D721Med (cell line): ENCODE results near the gene XCL2.
"Not testable (repeated sequence)": the region's sequence is repeated elsewhere in the genome, so short reads cannot be mapped to it uniquely, and the experiment has no call there.

Experiments used
- DNase-seq: peaks from one replicate; pipeline ENCODE4 v3.0.0; 2011; ENCODE audit warnings: low spot score; ENCODE audit not compliant: insufficient read length
- FAIRE-seq: peaks from 2 replicates; lab custom pipeline; 2011; peaks lifted over from hg19 to GRCh38; lab: Jason Lieb, UNC
- TF ChIP-seq, protein P1 (sequence below): IDR thresholded peaks from 2 replicates; pipeline ENCODE4 v1.5.1; 2012; ENCODE audit warnings: mild to moderate bottlenecking, control low read depth; ENCODE audit not compliant: insufficient read depth; ENCODE audit errors: missing control alignments

XCL2 gene

DNA sequence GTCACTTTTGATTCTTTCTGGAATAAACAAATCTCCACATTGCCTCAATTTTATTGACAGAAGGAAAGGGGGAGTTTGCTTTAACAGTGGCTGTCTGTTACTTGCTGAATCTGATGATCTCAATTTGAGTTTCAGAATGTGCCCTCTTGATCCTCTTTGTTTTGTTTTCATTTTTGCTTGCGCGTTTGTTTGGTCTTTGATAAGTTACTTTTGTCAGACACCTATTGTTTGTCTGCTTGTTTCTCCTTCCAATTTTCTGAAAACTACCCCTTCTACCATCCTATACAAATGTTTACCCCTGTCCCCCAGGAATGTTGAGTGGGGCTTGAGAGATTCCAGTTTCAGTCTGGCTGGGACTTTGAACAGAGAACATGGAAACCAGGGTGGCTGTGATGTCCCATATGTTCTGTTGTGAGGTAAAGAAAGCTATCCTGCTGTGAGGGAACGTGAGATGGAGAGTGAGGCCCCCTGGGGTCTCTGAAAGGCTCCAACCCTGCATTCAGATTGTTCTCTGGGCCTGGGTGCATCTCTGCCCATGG, 11.8 kb upstream of the XCL2 start:
- TF ChIP-seq, protein P1, sequence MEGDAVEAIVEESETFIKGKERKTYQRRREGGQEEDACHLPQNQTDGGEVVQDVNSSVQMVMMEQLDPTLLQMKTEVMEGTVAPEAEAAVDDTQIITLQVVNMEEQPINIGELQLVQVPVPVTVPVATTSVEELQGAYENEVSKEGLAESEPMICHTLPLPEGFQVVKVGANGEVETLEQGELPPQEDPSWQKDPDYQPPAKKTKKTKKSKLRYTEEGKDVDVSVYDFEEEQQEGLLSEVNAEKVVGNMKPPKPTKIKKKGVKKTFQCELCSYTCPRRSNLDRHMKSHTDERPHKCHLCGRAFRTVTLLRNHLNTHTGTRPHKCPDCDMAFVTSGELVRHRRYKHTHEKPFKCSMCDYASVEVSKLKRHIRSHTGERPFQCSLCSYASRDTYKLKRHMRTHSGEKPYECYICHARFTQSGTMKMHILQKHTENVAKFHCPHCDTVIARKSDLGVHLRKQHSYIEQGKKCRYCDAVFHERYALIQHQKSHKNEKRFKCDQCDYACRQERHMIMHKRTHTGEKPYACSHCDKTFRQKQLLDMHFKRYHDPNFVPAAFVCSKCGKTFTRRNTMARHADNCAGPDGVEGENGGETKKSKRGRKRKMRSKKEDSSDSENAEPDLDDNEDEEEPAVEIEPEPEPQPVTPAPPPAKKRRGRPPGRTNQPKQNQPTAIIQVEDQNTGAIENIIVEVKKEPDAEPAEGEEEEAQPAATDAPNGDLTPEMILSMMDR = no peak
- FAIRE-seq (no peak), DNase-seq (no peak)

DNA sequence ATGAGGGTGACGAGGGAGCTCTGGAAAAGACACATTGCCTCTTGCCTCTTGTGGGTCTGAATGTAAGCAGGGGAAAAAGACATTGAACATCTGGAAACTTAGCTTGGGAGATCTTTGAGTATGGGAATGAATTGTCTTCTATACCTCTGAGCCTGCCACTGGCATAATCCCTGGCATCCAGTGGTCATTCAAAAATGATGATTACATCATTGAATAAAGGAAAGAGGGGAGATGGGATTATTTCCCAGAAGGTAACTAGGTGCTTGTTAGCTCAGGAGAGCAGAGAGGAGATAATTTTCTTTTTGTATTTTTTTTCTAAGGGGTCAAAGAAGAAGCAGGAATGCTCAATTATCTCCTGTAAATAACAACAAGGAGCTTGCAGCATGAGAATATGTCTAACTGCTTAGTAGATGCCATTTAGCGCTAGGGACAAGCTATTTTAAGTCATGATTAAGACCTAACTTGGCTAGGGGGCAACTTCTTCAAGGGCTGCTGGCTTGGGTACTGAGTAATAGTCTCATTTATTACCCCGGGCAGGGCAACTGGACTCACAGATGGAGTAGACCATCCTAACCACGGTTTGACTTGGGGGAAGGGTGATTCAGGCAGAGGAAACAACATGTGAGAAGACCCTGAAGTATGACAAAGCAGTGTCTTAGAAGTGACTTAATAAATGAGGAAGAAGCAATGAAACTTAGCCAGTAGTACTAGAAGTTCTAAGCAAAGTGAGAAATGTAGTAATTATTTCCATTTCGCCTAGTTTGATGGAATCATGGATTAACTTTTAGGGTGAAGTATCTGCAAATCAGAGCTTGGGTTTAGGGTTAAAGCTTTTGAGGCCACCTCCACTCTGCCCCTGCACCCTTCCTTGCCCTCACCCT, 11.0 kb upstream of the XCL2 start:
- DNase-seq (no peak), FAIRE-seq (no peak)
- TF ChIP-seq, protein P1 = no peak

DNA sequence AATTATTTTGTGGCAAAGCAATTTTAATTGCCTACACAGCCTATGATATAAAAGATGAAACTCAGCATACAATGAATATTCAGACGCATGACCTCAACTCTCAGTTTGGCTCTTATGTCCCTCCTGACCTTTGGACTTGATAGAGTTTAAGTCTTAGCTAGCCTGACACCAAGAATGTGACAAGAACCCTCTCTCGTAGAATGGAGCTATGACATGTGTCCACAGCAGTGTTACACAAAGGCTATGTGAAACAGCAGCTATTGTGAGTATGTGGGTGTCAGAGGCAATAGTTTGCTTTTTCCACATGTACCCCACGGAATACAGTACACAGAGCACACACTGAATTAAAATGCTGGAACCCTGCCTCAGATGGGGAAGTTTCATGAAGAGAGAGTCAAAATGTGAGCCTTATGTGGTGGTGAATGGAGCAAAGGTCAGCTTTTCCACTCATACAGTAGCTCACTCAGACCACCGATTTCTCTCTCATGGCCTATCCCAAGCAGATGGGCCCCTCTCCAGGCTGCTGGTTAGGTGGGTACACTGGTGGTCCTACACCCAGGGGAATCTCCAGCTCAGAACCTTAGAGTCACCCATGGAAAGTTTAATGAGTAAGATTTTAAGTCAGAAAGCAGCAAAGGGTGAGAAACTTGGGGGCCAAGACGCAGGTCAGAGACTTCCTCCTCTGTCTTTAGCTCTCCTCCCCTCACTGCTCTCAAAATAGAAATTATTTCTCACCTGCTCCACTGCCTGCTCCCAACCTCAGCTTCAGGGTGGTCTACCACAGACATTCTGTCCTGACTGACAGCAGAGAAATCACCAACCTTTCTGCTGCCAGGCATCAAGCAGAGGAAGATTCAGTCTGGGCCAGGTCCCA, 10.1 kb upstream of the XCL2 start:
- no peak for DNase-seq

DNA sequence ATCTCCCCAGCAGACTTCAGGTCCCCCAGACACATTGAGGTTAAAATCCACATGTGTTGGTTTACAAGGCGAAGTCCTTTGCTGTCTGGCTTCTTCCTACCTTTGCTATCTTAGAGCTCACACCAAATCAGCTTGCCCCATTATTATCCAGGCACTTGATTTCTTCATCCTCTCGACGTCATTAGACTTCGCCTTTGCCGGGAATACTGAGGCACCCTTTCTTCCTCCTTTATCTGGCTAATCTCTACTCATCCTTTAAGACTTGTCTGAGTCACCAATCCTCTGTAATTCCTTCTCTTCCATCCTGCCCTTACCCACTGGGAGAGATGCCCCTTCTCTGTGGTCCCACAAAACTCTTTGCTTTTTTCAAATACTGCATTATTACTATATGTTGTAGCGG, 9.2 kb upstream of the XCL2 start:
- peak; percentile 34 for DNase-seq
- FAIRE-seq = peak; percentile 96
- TF ChIP-seq, protein P1 = no peak

More for the DNA sequence above, 10.1 kb upstream of the XCL2 start:
- TF ChIP-seq, protein P1 = no peak
- FAIRE-seq = peak; percentile 6

DNA sequence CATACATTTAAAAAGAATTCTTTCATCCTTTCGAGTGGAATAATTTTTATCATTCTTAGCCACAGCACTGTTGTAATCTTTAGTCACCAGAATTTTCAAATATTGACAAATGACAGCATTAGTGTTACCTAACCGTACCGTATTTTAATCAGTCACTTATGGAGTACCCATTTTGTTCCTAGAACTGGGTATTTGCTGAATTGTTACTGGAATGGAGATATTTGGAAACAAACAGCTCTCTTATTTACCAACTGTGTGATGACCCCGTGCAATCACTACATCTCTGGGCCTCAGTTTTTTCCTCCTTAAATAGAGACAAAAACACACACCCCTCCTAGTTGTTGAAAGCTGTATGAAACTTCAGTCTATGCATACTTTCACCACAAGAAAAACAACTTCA, 7.9 kb upstream of the XCL2 start:
- TF ChIP-seq, protein P1 = no peak
- no peak for DNase-seq
- peak; percentile 35 for FAIRE-seq

DNA sequence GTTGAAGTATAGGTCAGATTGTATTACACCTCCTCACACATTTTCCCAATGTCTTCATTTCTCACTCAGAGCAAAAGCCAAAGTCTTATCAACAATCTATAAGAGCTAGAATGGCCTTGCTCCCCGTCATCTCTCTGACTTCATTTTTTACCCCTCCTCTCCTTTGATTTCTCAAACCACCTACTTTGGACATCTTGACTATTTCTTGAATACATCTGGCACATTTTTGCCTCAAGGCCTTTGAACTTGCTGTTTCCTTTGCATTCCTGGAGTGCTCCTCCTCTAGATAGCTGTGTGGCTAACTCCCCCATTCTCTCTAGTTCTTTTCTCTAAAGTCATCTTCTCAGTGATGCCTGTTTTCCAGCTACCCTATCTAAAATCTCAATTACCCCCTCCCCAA, 7.2 kb upstream of the XCL2 start:
- FAIRE-seq (no peak), DNase-seq (no peak)
- TF ChIP-seq, protein P1 = no peak

DNA sequence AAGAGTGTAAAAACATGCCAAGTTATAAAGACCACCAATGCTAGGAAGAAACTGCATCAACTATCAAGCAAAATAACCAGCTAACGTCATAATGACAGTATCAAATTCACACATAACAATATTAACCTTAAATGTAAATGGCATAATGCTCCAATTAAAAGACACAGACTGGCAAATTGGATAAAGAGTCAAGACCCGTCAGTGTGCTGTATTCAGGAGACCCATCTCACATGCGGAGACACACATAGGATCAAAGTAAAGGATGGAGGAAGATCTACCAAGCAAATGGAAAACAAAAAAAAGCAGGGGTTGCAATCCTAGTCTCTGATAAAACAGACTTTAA, 2.7 kb upstream of the XCL2 start:
- not testable (repeated sequence) for FAIRE-seq, DNase-seq
